DMS79 treated with DMSO at 0.1 percent for 48 hours (cell line): Measurements from ENCODE around the gene CELA2A.
"Not testable (repeated sequence)": the region's sequence is repeated elsewhere in the genome, so short reads cannot be mapped to it uniquely, and the experiment has no call there.

Experiments
- DNase-seq: peaks from one replicate; lab custom pipeline; 2025; lab: John Stamatoyannopoulos, UW

Gene CELA2A

DNA sequence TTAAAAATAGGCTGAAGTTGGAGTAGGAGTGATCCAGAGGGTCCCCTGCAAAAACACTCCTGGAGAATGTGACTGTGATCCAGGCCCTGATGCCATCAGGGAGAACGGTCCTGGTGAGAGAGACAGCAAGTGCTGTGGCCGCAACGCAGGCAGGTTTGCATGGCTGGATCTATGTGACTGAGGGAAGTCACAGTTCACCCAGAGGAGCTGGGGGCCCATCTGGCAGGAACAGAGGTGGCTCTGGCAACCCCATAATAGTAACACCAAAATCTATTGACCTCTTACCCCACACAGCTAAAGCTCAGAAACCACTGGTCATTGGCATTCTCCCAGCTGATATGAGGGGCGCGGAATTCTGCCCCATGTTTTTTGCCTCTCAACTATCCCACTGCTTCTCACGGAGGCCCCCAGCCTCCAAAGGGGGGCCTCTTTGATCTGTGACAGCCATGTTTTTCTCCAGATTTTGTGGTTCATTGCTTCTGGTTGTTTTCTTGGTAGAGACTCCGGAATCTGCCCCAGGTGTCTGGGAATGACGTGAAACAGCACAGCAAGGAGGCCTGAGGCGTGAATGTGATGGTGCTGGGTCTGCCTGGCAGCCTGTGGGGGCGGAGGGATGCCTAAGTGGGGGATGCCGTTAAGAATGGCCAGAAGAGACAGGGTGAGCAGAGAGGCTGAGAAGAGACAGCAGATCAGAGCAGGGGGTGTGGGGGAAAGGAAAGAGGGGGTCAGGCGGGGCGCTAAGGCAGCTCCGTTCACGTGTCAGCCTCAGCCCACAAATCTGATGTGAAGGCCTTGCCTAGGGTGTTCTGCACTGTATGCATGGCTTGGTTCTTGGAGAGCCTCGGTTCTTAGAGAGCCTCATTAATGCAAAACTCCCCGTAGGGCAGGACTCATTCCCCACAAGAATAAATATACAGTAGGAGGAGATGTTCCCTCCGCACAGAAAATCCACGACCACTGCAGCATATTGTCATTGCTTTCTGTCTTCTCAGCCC lies 43.9 kb downstream of the CELA2A start:
- DNase-seq, result no peak

DNA sequence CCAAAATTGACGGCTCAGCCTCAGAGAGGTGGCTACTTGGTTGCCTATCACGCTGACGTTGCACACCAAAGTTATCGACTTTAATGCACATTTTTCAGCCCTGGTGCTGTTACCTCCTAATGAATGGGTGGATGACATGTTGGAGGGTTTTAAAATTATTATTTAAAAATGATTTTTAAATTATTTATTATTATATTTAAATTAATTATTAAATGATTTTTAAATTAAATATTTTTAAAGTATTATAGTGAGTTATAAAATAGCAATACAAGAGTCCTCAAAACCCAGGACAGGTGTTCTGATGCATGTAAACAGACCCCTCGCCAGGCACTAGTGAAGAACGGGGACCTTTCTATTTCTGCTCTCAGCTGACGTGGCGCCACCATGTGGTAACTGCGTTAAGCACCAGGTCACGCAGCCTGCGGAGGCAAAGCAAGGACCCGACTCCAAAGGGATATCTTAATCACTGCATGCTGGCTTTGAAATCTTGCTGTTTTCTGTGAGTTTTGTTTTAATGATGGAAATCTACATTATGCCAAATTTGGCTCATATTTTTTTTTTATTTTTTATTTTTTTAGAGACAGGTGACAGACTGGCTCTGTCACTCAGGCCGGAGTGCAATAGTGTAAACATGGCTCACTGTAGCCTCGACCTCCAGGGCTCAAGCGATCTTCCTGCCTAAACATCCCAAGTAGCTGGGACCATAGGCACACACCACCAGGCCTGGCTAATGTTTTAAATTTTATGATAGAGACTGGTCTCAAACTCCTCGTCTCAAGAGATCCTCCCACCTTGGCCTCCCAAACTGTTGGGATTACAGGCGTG lies 44.9 kb downstream of the CELA2A start:
- DNase-seq, result peak; percentile 53

DNA sequence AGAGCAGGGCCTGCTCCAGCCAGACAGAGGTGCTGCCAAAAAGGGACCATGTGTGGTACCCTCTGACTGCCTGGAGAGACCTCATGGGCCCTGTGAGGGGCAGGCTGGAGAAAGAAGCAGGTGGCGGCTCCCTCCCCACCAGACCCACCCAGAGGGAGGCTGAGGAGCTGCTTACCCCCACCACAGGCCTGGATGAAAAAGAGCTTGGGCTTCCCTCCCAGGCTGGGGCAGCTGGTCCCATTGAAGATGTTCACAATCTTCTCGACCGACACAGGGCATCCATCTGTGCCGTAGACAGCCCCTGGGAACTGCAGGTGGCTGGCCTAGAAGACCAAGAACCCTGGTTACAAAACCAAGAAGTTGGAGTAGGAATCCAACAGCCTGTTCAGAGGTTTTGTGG lies 47.9 kb downstream of the CELA2A start:
- no peak for DNase-seq

DNA sequence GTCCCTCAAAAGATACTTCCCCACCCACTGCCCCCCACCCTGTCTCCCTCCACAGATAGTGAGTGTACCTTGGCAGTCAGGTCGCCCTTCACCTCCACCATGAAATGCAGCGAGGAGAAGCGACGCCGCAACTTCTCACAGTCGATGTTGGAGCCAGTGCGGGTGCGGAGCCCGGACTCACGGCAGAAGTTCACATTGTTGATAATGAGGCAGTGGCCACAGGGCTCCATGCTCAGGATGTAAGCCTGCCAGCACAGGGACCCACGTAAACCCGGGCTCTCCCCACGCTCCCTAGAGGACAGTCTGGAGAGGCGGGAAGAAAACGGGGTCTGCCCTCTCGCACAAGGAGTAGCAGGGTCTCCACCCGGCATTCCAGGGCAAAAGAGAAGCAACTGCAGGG lies 50.3 kb downstream of the CELA2A start:
- no peak for DNase-seq

DNA sequence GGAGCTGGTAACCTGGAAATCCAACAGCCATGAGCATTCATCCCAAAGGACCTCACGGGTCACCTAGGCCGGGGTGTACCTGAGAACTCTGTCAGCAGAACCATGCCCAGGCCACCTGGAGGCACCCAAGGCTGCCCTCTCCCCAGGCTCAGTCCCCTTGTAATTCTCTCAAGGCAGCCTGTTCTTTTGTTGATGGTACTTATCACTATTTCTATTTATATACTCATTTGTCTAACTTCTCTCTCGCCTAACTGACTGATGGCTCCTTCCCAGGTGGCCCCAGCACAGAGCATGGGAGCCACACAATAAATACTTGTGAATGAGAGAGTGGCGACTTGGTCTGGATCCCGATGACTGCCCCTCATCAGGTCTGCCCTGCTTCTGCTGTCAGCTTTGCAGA lies 50.7 kb downstream of the CELA2A start:
- DNase-seq, result no peak

DNA sequence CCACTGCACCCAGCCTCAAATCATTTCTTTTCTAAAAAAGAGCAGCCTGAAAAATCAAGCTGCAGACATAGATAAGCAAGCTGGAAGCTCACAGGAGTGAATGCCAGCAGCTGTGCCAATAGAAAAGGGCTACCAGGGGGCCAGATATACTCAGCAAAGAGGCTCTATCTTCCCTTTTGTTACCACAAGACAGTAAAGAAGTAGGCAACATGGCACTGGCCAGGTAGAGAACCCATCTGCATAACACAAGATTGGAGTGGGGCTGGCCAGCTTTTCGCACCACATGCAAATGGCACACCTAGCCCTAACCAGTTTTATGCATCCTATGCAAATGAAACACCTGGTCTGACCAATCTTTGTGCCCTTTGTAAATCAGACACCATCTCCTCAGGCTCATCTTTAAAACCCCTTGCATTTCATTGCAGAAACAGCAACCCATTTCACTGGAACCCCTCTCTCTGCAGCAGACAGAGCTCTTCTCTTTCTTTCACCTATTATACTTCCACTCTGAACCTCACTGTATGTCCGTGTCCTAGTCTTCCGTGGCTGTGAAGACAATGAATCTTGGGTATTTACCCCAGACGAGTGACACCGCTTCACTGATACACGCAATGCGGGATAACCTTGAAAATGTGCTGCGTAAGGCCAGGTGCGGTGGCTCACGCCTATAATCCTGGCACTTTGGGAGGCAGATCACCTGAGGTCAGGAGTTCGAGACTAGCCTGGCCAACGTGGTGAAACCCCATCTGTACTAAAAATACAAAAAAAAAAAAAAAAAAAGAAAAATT lies 52.4 kb downstream of the CELA2A start:
- DNase-seq, result no peak

DNA sequence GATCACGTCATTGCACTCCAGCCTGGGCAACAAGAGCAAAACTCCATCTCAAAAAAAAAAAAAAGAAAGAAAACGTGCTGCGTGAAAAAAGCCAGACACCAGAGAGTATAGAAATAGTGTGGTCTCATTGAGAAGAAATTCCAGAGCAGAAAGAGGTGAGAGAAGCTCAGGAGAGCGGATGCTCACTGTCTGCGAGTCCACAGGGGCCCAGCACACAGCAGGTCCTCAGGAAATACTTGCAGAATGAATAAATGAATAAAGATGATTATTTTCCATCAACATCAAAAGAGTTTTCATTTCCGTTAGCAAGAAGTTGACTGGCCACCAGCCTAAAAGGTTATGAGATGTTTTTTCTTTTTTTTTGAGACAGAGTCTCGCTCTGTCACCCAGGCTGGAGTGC lies 53.1 kb downstream of the CELA2A start:
- no peak for DNase-seq

DNA sequence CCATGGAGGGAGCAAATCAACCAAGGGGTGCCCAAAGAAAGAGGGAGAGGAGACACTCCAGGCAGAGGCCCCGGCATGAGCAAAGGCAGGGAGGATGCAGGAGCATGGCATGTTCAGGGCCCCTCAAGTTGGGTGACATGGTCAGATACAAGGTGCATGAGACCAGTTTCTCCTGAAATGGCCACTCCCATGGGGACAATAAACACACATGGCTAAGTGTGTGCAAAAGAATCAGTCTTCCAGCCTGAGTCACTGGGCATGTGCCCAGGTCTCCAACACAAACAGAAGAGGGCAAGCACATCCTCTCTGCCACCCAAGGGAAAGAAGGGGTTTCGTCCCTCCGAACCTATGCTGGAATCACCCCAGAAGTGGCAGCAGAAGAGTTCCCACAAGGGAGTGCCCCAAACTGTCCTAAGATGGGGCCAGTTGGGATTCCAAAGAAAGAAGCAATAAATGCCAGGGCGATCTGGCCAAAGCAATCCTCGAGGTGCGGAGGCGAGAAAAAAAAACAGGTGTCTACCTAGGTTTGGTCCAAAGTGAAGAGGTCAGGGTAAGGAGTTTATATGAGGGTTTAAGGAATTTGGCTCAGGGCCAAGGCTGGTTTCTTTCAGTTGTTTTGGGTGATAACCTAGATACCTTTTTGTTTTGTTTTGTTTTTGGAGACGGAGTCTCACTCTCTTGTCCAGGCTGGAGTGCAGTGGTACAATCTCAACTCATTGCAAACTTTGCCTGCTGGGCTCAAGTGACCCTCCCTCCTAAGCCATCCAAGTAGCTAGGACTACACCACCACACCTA lies 54.3 kb downstream of the CELA2A start:
- no peak for DNase-seq

DNA sequence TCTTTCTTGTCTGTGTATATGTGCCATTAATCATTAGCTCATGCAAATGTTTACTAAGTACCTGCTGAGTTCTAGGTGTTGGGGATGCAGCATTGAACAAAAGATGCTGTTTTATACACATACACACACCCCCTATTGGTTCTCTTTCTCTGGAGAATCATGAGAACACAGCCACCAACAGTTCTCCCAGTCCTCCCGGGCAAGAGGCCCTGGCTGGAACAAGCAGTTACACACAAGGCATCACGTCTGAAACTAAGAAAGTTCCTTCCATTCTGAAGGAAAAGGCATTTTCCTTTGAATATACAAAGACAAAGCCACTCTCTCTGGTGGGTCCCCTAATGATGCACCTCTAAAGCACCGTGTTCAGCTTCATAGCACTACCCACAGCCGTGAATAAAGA lies 56.7 kb downstream of the CELA2A start:
- no peak for DNase-seq

DNA sequence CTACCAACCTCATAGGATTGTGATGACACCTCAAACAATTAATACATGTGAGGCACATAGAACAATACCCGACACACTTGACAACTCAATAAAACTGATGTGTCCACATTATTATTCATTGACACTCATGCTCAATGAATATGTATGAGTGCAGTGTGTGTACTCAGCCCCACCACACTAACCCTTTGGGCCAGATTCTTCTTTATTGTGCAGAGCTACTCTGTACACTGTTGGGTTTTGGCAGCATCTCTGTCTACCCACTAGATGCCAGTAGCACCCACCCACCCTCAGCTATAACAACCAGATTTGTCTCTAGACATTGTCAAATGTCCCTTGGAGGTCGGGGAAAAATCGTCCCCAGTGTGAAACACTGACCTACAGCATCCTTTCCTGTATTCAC lies 57.4 kb downstream of the CELA2A start:
- DNase-seq, result no peak

DNA sequence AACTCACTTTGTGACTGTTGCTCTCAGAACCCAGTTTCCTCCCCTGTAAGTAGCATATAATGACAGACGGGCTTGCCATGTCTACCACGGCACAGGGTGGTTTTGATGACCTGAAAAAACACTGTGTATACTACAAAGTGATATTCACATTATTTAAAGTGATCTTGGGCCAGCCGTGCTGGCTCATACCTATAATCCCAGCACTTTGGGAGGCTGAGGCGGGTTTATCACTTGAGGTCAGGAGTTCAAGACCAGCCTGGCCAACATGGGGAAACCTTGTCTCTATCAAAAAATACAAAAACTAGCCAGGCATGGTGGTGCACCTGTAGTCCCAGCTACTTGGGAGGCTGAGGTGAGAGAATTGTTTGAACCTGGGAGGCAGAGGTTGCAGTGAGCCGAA lies 58.0 kb downstream of the CELA2A start:
- DNase-seq, result not testable (repeated sequence)

DNA sequence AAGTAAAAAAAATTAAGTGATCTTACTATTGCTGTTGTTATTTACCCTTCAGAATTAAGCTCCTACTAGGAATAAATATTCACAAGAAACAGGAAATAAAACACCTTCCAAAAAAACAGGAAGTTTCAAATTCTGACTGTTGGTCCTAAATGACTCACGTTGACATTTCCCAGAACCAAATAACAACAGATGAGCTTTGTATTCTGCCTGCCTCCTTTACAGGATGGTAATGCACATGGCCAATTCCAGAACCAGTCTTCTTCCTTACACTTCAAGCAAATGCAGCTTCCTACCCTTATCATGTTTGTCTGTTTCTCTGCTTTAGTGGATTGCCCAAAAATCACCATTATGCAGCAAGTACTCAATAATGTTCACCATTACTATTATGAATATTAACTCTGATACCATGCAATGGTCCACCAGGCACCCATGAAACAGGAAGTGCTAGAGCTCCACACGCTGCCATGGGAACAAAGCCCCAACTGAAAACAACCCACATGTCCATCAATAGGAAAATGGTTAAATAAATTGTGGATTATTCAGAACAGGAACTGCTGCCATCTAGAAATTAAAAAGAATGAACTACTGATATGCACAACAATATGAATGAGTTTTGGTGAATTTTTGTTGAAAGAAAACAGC lies 58.6 kb downstream of the CELA2A start:
- DNase-seq, result no peak

DNA sequence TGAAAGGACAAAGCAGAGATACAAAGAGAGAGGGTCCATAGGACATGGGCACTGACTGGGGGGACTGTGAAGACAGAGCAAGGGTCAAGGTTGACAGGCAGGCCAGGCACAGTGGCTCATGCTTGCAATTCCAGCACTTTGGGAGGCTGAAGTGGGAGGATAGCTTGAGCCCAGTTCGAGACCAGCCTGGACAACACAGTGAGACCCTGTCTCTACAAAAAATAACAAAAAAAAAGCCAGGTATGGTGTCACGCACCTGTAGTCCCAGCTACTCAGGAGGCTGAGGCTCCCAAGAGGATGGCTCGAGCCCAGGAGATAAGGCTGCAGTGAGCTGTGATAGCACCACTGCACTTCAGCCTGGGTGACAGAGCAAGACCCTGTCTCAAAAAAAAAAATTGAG lies 63.1 kb downstream of the CELA2A start:
- DNase-seq, result no peak

DNA sequence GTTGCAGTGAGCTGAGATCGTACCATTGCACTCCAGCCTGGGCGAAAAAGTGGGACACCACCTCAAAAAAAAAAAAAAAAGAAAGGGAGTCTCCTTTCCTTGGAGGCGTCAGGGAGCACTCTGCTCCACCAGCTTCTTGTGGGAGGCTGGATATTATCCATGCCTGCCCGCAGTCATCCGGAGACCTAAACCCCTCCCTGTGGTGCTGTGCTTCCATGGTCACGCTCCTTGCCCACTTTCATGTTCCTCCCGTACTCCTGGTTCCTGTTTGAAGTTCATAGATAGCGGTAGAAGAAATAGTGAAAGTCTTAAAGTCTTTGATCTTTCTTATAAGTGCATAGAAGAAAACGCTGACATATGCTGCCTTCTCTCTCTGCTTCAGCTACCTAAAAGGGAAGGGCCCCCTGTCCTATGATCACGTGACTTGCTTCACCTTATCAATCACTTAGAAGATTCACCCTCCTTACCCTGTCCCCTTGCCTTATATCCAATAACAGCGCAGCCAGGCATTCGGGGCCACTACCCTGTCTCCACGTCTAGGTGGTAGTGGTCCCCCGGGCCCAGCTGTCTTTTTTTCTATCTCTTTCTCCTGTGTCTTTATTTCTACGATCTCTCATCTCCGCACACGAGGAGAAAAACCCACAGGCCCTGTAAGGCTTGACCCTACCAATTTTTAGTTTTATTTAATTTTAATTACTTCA lies 64.8 kb downstream of the CELA2A start:
- not testable (repeated sequence) for DNase-seq
